CD1c-positive myeloid dendritic cell (primary cell): Measurements from ENCODE around the gene MAT1A.
"Not testable (repeated sequence)": the region's sequence is repeated elsewhere in the genome, so short reads cannot be mapped to it uniquely, and the experiment has no call there.

Source experiments
- DNase-seq: peaks from one replicate; pipeline ENCODE4 v3.0.0-alpha.2; 2016; ENCODE audit errors: extremely low spot score

The MAT1A gene

DNA sequence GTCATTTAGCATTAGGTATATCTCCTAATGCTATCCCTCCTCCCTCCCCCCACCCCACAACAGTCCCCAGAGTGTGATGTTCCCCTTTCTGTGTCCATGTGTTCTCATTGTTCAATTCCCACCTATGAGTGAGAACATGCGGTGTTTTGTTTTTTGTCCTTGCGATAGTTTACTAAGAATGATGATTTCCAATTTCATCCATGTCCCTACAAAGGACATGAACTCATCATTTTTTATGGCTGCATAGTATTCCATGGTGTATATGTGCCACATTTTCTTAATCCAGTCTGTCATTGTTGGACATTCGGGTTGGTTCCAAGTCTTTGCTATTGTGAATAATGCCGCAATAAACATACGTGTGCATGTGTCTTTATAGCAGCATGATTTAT, 66.4 kb downstream of the MAT1A start:
- DNase-seq: not testable (repeated sequence)
